ENCODE measurements around the gene DOCK9.

The DOCK9 gene

GRCh38 chr13:98794498-98794897 is 183.4 kb downstream of the DOCK9 start:
- H3K9ac ChIP-seq (ENCODE audit: low read length): no peak overlapping the region
- DNase-seq: no peak
- H3K4me1 ChIP-seq (ENCODE audit: low read length): no peaks in the 10 kb centered on the region
- no peaks in the 10 kb centered on the region for H3F3A ChIP-seq (ENCODE audit: insufficient read depth, low read length)
- H3K36me3 ChIP-seq (replicated peaks; ENCODE audit: insufficient read depth, low read length): no peaks in the 10 kb centered on the region
- no peaks in the 10 kb centered on the region for H3K9me3 ChIP-seq (replicated peaks; ENCODE audit: insufficient read depth, low read length)
- no peaks in the 10 kb centered on the region for H3K79me2 ChIP-seq (ENCODE audit: low read length)
- no peak for TF ChIP-seq CTCF (IDR thresholded peaks at IDR 0.05; ENCODE audit: low read length)
- no peak for TF ChIP-seq EZH2 (optimal IDR thresholded peaks at IDR 0.05; ENCODE audit: low read depth, low read length)
- no peak for TF ChIP-seq EZH2phosphoT487 (IDR thresholded peaks at IDR 0.05; ENCODE audit: low read length)
- H3K4me2 ChIP-seq (ENCODE audit: low read depth, low read length): no peak overlapping the region
- no peaks in the 10 kb centered on the region for H4K20me1 ChIP-seq (ENCODE audit: insufficient read depth, low read length)
- no peaks in the 10 kb centered on the region for H3K27me3 ChIP-seq (replicated peaks; ENCODE audit: insufficient read depth, low read length)
- no peak overlapping the region for H3K27ac ChIP-seq (ENCODE audit: low read length)
- no peak overlapping the region for H2AFZ ChIP-seq (ENCODE audit: low read length)
- no peak overlapping the region for H3K4me3 ChIP-seq (ENCODE audit: low read length)
- no peaks in the 10 kb centered on the region for H3K9me2 ChIP-seq (replicated peaks; ENCODE audit: insufficient read depth, low read length)

GRCh38 chr13:98792785-98793495 is 184.9 kb downstream of the DOCK9 start:
- no peak overlapping the region for H3K4me3 ChIP-seq (ENCODE audit: low read length)
- H4K20me1 ChIP-seq (ENCODE audit: insufficient read depth, low read length): no peaks in the 10 kb centered on the region
- H3K27ac ChIP-seq (ENCODE audit: low read length): no peak overlapping the region
- no peak for DNase-seq
- TF ChIP-seq EZH2 (optimal IDR thresholded peaks at IDR 0.05; ENCODE audit: low read depth, low read length): no peak
- no peak for TF ChIP-seq EZH2phosphoT487 (IDR thresholded peaks at IDR 0.05; ENCODE audit: low read length)
- TF ChIP-seq CTCF (IDR thresholded peaks at IDR 0.05; ENCODE audit: low read length): no peak
- no peak overlapping the region for H3K4me2 ChIP-seq (ENCODE audit: low read depth, low read length)
- H3K4me1 ChIP-seq (ENCODE audit: low read length): no peaks in the 10 kb centered on the region
- no peaks in the 10 kb centered on the region for H3K27me3 ChIP-seq (replicated peaks; ENCODE audit: insufficient read depth, low read length)
- H3K9me3 ChIP-seq (replicated peaks; ENCODE audit: insufficient read depth, low read length): no peaks in the 10 kb centered on the region
- H3K36me3 ChIP-seq (replicated peaks; ENCODE audit: insufficient read depth, low read length): no peaks in the 10 kb centered on the region
- H3K9ac ChIP-seq (ENCODE audit: low read length): no peak overlapping the region
- no peaks in the 10 kb centered on the region for H3K9me2 ChIP-seq (replicated peaks; ENCODE audit: insufficient read depth, low read length)
- H2AFZ ChIP-seq (ENCODE audit: low read length): no peak overlapping the region
- H3F3A ChIP-seq (ENCODE audit: insufficient read depth, low read length): no peaks in the 10 kb centered on the region
- no peaks in the 10 kb centered on the region for H3K79me2 ChIP-seq (ENCODE audit: low read length)

- no peaks in the 10 kb centered on the region for H3K27me3 ChIP-seq (replicated peaks; ENCODE audit: insufficient read depth, low read length)
- H3K79me2 ChIP-seq (ENCODE audit: low read length): no peaks in the 10 kb centered on the region
- H3K4me2 ChIP-seq (ENCODE audit: low read depth, low read length): no peak overlapping the region
- no peaks in the 10 kb centered on the region for H3K9me3 ChIP-seq (replicated peaks; ENCODE audit: insufficient read depth, low read length)
- no peaks in the 10 kb centered on the region for H3F3A ChIP-seq (ENCODE audit: insufficient read depth, low read length)
- DNase-seq: no peak
- H3K36me3 ChIP-seq (replicated peaks; ENCODE audit: insufficient read depth, low read length): no peaks in the 10 kb centered on the region
- no peaks in the 10 kb centered on the region for H3K9me2 ChIP-seq (replicated peaks; ENCODE audit: insufficient read depth, low read length)
- TF ChIP-seq EZH2 (optimal IDR thresholded peaks at IDR 0.05; ENCODE audit: low read depth, low read length) (no peak), CTCF (IDR thresholded peaks at IDR 0.05; ENCODE audit: low read length) (no peak), EZH2phosphoT487 (IDR thresholded peaks at IDR 0.05; ENCODE audit: low read length) (no peak)
- H3K27ac ChIP-seq (ENCODE audit: low read length): no peak overlapping the region
- H3K4me3 ChIP-seq (ENCODE audit: low read length): no peak overlapping the region
- H3K4me1 ChIP-seq (ENCODE audit: low read length): no peaks in the 10 kb centered on the region
- no peak overlapping the region for H3K9ac ChIP-seq (ENCODE audit: low read length)
- H2AFZ ChIP-seq (ENCODE audit: low read length): no peak overlapping the region
- H4K20me1 ChIP-seq (ENCODE audit: insufficient read depth, low read length): no peaks in the 10 kb centered on the region
These were observed 185.5 kb downstream of the DOCK9 start for GRCh38 chr13:98792321-98792720.
